HG02852 (cell line): ENCODE results near the gene F7.

Source experiments
- ATAC-seq: cut with Tn5 transposase; IDR thresholded peaks from one replicate; pipeline ENCODE4 v1.9.1; 2021; ENCODE audit warnings: mild to moderate bottlenecking, moderate library complexity; ENCODE audit not compliant: unreplicated experiment

The F7 gene

DNA sequence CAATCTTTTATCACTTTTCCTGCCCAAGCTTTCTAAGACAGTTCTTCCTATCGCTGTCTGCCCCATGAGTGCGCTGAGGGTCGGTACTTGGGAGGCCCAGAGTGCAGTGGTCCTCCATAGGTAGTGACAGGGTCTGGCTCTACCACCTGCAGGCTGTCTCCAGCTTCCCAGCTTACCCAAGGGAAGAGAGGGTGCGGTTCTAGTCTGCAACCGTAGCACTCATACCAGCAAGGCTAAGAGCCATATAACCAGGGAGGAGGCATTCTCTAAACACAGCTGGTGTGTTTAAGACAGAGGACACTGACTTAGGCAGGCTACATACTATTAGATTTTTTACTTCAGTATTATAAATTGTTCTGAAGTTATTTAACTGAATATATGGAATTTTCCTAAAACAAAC lies 61.1 kb downstream of the F7 start:
- ATAC-seq = no peak

DNA sequence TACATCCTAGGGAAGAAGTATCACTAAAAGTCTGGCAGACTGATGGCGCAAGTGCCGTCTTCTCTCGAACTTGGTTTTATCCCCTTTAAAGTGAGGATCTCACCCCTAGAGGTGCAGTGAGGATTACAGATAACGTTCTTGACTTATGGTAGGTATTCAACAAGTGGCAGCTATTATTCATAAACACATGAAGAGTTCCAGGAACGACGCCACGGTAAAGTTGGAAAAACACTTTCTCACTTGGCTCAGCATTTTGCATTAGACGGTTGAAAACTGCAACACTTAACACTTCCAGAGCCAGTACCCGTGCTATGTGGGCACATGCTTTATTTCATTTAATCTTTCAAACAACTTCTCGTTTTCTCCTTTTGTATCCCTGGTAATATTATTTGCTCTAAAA lies 61.6 kb downstream of the F7 start:
- no peak for ATAC-seq

DNA sequence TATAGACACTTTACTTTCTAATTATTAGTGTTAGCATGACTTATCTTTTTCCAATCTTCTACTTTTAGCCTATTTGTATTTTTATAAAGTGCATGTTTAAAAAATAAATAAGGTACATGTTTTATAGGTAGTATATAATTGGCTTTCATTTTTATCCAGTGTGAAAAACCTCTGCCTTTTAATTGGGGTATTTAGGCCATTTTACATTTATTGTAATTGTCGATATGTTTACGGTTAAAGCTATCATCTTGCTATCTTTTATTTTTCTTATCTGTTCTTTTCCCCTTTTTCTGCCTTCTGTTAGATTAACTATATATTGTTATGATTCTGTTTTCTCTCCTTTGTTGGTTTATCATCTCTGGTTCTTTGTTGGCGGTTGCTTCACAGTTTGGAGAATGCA lies 62.0 kb downstream of the F7 start:
- ATAC-seq = no peak

DNA sequence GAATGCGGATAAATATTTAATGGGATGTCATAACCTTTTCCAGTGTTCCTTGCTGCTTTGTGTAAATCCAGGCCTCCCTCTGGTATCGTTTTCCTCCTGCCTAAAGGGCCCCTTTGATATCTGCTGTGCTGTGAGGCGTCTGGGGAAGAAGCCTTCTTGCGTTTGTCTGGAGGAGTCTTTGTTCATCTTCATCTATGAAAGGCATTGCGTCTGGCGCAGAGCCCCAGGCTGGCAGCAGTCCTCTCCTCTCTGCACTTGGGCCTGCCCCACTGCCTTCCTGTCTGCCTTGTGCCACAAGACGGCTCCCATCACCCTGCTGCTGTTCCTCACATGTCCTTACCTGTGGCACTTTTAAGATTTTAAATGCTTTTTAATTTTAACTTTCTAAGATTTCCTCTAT lies 62.6 kb downstream of the F7 start:
- no peak for ATAC-seq

DNA sequence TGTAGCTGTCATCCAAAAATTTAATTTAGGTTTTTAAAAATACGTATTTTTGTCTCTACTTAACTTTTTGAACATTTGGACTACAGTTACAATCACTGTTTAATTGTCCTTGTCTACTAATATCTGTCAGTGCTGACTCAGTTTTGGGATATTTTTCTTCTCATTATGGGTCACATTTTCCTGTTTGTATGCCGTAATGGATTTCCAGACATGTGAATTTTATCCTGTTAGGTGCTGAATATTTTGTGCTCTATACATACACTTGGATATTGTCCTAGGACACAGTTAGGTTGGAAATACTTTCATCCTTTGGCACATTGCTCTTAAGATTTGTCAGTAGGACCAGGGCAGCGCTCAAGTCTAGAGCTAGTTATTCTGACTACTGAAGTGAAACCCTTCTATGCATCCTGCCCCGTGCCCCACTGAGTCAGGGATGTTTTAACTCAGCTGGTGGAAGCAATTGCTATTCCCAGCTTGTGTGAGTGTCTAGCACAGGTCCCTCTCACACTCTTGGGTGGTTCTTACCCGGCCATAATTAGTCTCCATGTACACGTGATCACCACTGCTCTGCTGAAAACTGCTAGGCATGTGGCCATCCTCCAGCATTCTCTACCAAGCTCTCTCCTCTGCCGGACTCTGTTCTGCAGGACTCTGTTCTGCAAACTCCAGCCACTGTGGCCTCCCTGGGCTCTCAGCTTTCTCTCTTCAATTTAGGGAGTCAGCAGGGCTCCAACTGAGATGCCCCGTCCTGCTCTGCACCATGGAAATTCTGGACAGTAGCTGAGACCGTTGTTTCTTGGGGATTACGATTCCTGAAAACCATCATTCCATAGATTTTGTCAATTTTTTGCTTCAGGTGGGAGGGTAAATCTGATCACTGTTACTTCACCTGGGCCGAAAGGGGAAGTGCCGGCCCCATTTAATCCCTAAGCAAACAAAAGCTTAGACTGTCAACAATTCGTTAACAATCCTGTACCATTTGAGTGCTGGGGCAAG lies 64.0 kb downstream of the F7 start:
- no peak for ATAC-seq
